Left lung (tissue), 10 donors: ENCODE results near the gene KLF11. TPM values are rescaled to one million over a fixed set of nuclear protein-coding genes. Genes with fewer than 3 reads are reported as not detected.

Experiments used
- ATAC-seq: fragments of 200-7000 bp; cut with Tn5 transposase; one replicate; pipeline ENCODE4 v1.9.1; 2020; ENCODE audit warnings: moderate library complexity
- DNase-seq, 4 donors: peaks; one replicate each; pipeline ENCODE4 v3.0.0-alpha.2; 2013 to 2020
- H3K27ac ChIP-seq, 2 donors: fragments of 200-600 bp; sonication (generic) in 1 of 2; one replicate each; pipeline versions ENCODE4 v1.5.0 to v1.8.0; 2020 to 2021
- H3K27me3 ChIP-seq, 2 donors: fragments of 200-600 bp; sonication (generic) in 1 of 2; one replicate each; pipeline versions ENCODE4 v1.5.0 to v1.8.0; 2020 to 2021
- H3K36me3 ChIP-seq, 2 donors: fragments of 200-600 bp; sonication (generic) in 1 of 2; one replicate each; pipeline versions ENCODE4 v1.5.0 to v1.8.0; 2020 to 2021
- H3K4me1 ChIP-seq, 2 donors: fragments of 200-600 bp; one replicate each; pipeline ENCODE4 v1.8.0; 2021
- H3K4me3 ChIP-seq, 2 donors: fragments of 200-600 bp; sonication (generic) in 1 of 2; one replicate each; pipeline versions ENCODE4 v1.5.0 to v1.8.0; 2020 to 2021; ENCODE audit warnings: mild to moderate bottlenecking in 1 of 2
- H3K9me3 ChIP-seq, 2 donors: fragments of 200-600 bp; sonication (generic) in 1 of 2; one replicate each; pipeline versions ENCODE4 v1.5.0 to v1.8.0; 2020 to 2021
- CTCF ChIP-seq, 2 donors: fragments of 200-600 bp; sonication (generic) in 1 of 2; IDR thresholded peaks; one replicate each; pipeline versions ENCODE4 v1.5.0 to v1.8.0; 2021; ENCODE audit warnings: antibody characterized with exemption in 2 of 2
- intact Hi-C, 2 donors: fragments of 100-400 bp; cut with DNase I; formaldehyde crosslinking; loops; one replicate each; pipeline versions ENCODE4 v1.11.2 to v1.14.2; 2022
- polyA plus RNA-seq, 6 donors: library from polyadenylated mRNA; unstranded; fragments of 120-200 nt; gene quantifications; one replicate each; pipeline ENCODE4 v1.2.1, GENCODE V29; 2013; ENCODE audit not compliant: insufficient read length in 6 of 6
- total RNA-seq, 2 donors: library from RNA; stranded (reverse); fragmentation: NEBNext Ultra II Directional; extraction: Animal tissue kit (Norgen Biotek cat#: 25700); gene quantifications; one replicate each; pipeline ENCODE4 v1.2.1, GENCODE V29; 2021
- donor health status: DM: no; HTN: yes; CAD: no.
- donor health status: DM: no; HTN: no; CAD: no.

KLF11 gene
- total and polyA plus RNA-seq, 8 donors: 15.7 to 23.0 (median 20.0) TPM

GRCh38 chr2:10042301-10043161 is 819 bp upstream of the KLF11 start:
- Histone ChIP-seq H3K27me3 (peaks cover 0 to 8% of the 10 kb centered on the region in 2 donors), H3K4me1 (peaks cover 0 to 74% of the 10 kb centered on the region in 2 donors), H3K4me3 (peak overlapping the region; percentile 31 to 57), H3K36me3 (peaks cover 0 to 16% of the 10 kb centered on the region in 2 donors), H3K9me3 (no peaks in the 10 kb centered on the region), H3K27ac (peak overlapping the region; percentile 91 to 93)
- ATAC-seq: peak; percentile 48
- DNase-seq: peak; percentile 75 to 91 (median 88)
- no peak for TF ChIP-seq CTCF (IDR thresholded peaks at IDR 0.05)
- intact Hi-C loops: loop anchor here in 1 of 2 donors (10.0 kb wide), 1 partner anchor 58 kb away; no protein-coding TSS in a partner anchor

GRCh38 chr2:10043906-10044601 is 704 bp downstream of the KLF11 start:
- Histone ChIP-seq H3K27me3 (peaks cover 0 to 8% of the 10 kb centered on the region in 2 donors), H3K9me3 (no peaks in the 10 kb centered on the region), H3K27ac (peak overlapping the region; percentile 91 to 94), H3K4me3 (peak overlapping the region; percentile 46 to 57), H3K4me1 (peaks cover 3 to 73% of the 10 kb centered on the region in 2 donors), H3K36me3 (peaks cover 0 to 28% of the 10 kb centered on the region in 2 donors)
- ATAC-seq (peak; percentile 75), DNase-seq (peak; percentile 89 to 98 (median 96))
- intact Hi-C loops: loop anchor here in 1 of 2 donors (10.0 kb wide), 1 partner anchor 59 kb away; no protein-coding TSS in a partner anchor
- TF ChIP-seq CTCF (IDR thresholded peaks at IDR 0.05): no peak

GRCh38 chr2:10045561-10046355 is 2.4 kb downstream of the KLF11 start:
- intact Hi-C loops: loop anchor here in 1 of 2 donors (5.0 to 10.0 kb wide), 2 partner anchors 61 to 228 kb away; no protein-coding TSS in a partner anchor
- Histone ChIP-seq H3K9me3 (no peaks in the 10 kb centered on the region), H3K4me3 (peak overlapping the region in 1 of 2 donors; percentile 57), H3K4me1 (peaks cover 3 to 70% of the 10 kb centered on the region in 2 donors), H3K27me3 (peaks cover 0 to 8% of the 10 kb centered on the region in 2 donors), H3K27ac (peak overlapping the region in 1 of 2 donors; percentile 18), H3K36me3 (peaks cover 0 to 39% of the 10 kb centered on the region in 2 donors)
- TF ChIP-seq CTCF (IDR thresholded peaks at IDR 0.05): no peak
- DNase-seq: peak in 1 of 4 donors; percentile 80
- no peak for ATAC-seq

GRCh38 chr2:10046931-10047330 is 3.6 kb downstream of the KLF11 start:
- intact Hi-C loops: loop anchor here in 1 of 2 donors (5.0 to 10.0 kb wide), 2 partner anchors 62 to 230 kb away; no protein-coding TSS in a partner anchor
- Histone ChIP-seq H3K27ac (peak overlapping the region in 1 of 2 donors; percentile 18), H3K36me3 (peaks cover 0 to 50% of the 10 kb centered on the region in 2 donors), H3K4me1 (peaks cover 3 to 63% of the 10 kb centered on the region in 2 donors), H3K4me3 (no peak overlapping the region), H3K9me3 (no peaks in the 10 kb centered on the region), H3K27me3 (peaks cover 0 to 8% of the 10 kb centered on the region in 2 donors)
- TF ChIP-seq CTCF (IDR thresholded peaks at IDR 0.05): no peak
- DNase-seq (peak in 1 of 4 donors; percentile 10), ATAC-seq (no peak)
